GM19438 (cell line): ENCODE results near the gene ZSWIM8.
"Not testable (repeated sequence)": the region's sequence is repeated elsewhere in the genome, so short reads cannot be mapped to it uniquely, and the experiment has no call there.

Source experiments
- ATAC-seq: cut with Tn5 transposase; IDR thresholded peaks from one replicate; pipeline ENCODE4 v1.9.1; 2021; ENCODE audit warnings: low read depth; ENCODE audit not compliant: unreplicated experiment

Gene ZSWIM8

DNA sequence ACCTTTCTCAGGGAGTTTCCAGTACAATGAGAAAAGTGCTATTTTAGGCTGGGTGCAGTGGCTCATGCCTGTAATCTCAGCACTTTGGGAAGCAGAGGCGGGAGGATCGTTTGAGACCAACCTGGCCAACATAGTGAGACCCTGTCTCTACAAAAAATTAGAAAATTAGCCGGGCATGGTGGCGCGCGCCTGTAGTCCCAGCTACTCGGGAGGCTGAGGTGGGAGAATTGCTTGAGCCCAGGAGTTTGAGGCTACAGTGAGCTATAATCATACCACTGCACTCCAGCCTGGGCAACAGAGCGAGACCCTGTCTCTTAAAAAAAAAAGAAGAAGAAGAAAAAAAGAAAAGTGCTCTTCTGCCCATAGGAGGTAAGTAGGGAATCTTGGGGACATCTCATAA, 10.6 kb downstream of the ZSWIM8 start:
- not testable (repeated sequence) for ATAC-seq

GRCh38 chr10:73796766-73797165, 11.4 kb downstream of the ZSWIM8 start:
- ATAC-seq = no peak

DNA sequence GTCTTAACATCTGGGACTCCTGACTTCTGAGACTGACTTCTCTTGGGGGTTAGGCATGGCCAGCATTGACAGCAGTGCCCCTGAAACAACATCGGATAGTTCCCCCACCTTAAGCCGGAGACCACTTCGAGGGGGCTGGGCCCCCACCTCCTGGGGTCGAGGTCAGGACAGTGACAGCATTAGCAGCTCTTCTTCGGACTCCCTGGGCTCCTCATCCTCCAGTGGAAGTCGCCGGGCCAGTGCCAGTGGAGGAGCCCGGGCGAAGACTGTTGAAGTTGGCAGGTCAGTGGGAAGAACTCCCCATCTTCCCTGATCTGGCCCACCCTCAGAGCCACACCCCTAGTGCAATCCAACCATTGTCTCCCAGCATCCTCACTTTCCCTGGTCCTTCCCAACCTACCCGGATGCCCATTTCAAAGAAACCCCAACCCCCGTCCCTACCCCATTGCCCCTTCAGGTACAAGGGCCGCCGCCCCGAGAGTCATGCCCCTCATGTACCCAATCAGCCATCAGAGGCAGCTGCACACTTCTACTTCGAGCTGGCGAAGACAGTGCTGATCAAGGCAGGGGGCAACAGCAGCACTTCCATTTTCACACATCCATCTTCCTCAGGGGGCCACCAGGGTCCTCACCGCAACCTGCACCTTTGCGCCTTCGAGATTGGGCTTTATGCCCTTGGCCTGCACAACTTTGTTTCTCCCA, 12.1 kb downstream of the ZSWIM8 start:
- no peak for ATAC-seq

- ATAC-seq = no peak
These were observed 12.7 kb downstream of the ZSWIM8 start for GRCh38 chr10:73798087-73798486.

- ATAC-seq = no peak
These were observed 13.6 kb downstream of the ZSWIM8 start for GRCh38 chr10:73798927-73799560.

GRCh38 chr10:73799899-73800559, 14.6 kb downstream of the ZSWIM8 start:
- ATAC-seq = no peak

DNA sequence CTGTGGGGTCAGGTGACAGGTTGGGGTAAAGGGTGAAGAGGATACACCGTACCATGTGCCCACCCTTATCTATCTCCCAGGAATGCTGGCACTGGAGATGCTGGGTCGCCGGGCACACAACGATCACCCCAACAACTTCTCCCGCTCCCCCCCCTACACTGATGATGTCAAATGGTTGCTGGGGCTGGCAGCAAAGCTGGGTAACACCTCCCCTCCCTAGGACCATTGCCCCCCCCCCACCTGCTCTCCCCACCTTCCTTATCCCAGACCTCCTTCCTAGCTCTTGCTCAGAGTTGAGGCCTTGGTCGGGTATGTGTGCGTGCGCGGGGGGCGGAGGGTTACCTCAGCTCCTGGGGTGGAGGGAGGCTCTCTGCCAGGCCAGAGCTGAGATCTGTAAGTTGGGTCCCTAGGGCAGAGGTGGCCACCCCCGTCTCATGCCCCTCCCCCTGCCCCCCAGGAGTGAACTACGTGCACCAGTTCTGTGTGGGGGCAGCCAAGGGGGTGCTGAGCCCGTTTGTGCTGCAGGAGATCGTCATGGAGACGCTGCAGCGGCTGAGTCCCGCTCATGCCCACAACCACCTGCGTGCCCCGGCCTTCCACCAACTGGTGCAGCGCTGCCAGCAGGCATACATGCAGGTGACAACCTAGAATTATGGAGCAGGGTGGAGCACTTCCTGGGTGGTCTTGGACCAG, 15.3 kb downstream of the ZSWIM8 start:
- ATAC-seq = no peak

- ATAC-seq = no peak
These were observed 15.8 kb downstream of the ZSWIM8 start for GRCh38 chr10:73801253-73801590.

- ATAC-seq = no peak
These were observed 17.0 kb downstream of the ZSWIM8 start for GRCh38 chr10:73802276-73802991.

GRCh38 chr10:73803680-73804286, 18.4 kb downstream of the ZSWIM8 start:
- ATAC-seq = no peak

GRCh38 chr10:73806176-73806950, 21.0 kb downstream of the ZSWIM8 start:
- ATAC-seq = no peak

- no peak for ATAC-seq
These were observed 22.1 kb downstream of the ZSWIM8 start for GRCh38 chr10:73807471-73807870.

GRCh38 chr10:73808021-73808815, 22.8 kb downstream of the ZSWIM8 start:
- ATAC-seq = no peak

DNA sequence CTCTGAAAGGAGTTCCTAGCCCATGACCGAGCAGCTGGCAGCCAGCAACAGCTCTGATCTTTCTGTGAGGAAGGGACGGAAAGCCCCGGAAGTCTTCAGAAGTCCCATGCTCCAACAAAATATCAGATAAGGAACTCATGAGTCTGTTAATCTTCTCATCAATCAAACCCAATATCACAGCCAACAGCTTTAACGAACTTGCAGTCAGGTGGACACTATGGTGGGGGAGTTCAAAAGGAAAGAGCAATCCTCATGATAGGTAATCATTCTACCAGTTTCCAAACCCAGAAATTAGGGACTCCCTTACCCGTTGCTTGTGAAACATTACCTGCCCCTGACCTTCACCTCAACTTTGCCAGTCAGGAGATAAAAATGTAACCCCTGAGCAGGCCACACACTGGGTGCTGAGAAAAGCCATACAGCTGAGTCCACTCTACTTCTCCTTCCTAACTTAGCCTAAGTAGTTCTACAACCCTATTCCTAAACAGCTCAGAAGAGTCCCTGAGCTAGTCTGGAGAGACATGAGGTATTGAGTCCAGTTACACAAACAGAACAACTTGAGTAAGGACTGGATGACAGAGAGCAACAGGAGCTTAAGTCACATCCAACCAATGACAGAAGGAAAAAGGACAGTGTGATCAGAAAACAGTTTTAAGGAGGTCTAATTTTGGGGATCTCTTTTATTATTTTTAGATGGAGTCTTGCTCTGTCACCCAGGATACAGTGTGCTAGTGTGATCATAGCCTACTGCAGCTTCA, 23.8 kb downstream of the ZSWIM8 start:
- ATAC-seq = no peak

GRCh38 chr10:73810358-73810734, 24.9 kb downstream of the ZSWIM8 start:
- no peak for ATAC-seq

GRCh38 chr10:73810735-73811465, 25.5 kb downstream of the ZSWIM8 start:
- peak; percentile 40 for ATAC-seq

GRCh38 chr10:73812657-73813056, 27.3 kb downstream of the ZSWIM8 start:
- ATAC-seq = no peak
